ENCODE data around the gene OR52H1. TPM values are rescaled to one million over a fixed set of nuclear protein-coding genes. Genes with fewer than 3 reads are reported as not detected.

OR52H1 gene
- total RNA-seq, 1 experiment from 2014 or later = not detected

DNA sequence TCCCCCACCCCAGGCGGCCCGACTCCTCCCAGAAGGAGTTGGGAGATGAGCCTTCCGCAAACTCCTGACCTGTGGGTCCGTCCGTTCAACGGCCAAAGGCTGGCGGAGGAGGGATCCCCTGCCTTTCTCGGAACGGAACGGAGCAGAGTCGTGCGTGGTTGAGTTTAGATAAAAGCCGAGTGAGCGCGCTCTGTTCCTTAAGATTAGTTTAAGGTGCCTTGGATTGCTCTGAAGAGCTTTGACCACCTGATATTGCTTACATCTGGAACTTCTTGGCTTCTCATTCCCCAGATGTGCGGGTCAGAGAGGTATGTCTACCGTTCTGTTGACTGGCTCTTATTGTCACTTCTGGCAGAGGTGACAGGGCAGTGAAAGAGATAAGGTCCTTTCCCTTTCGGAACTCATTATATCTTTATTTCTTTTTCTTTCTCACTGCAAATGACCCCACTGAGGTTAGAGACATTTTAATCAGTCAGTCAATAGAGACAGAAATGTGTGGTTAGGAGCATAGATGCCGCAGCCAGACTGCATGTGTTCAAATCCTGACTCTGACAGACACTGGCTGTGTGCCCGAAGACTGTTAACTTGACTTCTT is 48.4 kb upstream of the OR52H1 start, which contains the start of gene TRIM6:
TRIM6 (plus strand) TSS at position 31 of the 595 bp plus-strand sequence; CDS start at position 292, 261 bp downstream.
- POLR2A ChIA-PET (ENCODE audit: unreplicated experiment) = interaction anchor here (0.6 kb wide), 1 partner anchor 24 kb away, joined by 4 read pairs; no protein-coding TSS in a partner anchor
- Histone ChIP-seq H3K27me3 (ENCODE audit: low read length) (no peaks in the 10 kb centered on the region), H3K4me3 (ENCODE audit: low read length) (peak within 1 kb of the TSS; percentile 98), H3K9me2 (replicated peaks; ENCODE audit: low read length) (no peaks in the 10 kb centered on the region), H3K4me1 (ENCODE audit: insufficient read depth, low read length) (peaks cover 18% of the 10 kb centered on the region), H3K9me3 (ENCODE audit: low read length) (no peaks in the 10 kb centered on the region), H3K36me3 (ENCODE audit: low read depth, low read length) (no peaks in the 10 kb centered on the region; the same call in 1 of the 2 replicates), H3K27ac (ENCODE audit: low read length) (peak within 1 kb of the TSS; percentile 80), H3K79me2 (ENCODE audit: low read length) (peaks cover 36% of the 10 kb centered on the region), H3K4me2 (ENCODE audit: low read length) (peak within 1 kb of the TSS; percentile 99), H2AFZ (ENCODE audit: low read length) (peak within 1 kb of the TSS; percentile 98), H3F3A (ENCODE audit: low read length, unreplicated experiment) (peaks cover 4% of the 10 kb centered on the region), H3K9ac (ENCODE audit: low read length) (peak within 1 kb of the TSS; percentile 78), H4K20me1 (ENCODE audit: low read length) (no peaks in the 10 kb centered on the region)
- intact Hi-C loops (cut with micrococcal nuclease) = loop anchor here (1.0 to 5.0 kb wide), 2 partner anchors 89 to 211 kb away; partner anchors contain the start of genes OR52N2 and TRIM5
- DNase-seq (peak; percentile 63), ATAC-seq (peak; percentile 68)
- TF ChIP-seq EZH2 (IDR thresholded peaks at IDR 0.05; ENCODE audit: low read length, unreplicated experiment) = no peak
- TF ChIP-seq, protein P1, sequence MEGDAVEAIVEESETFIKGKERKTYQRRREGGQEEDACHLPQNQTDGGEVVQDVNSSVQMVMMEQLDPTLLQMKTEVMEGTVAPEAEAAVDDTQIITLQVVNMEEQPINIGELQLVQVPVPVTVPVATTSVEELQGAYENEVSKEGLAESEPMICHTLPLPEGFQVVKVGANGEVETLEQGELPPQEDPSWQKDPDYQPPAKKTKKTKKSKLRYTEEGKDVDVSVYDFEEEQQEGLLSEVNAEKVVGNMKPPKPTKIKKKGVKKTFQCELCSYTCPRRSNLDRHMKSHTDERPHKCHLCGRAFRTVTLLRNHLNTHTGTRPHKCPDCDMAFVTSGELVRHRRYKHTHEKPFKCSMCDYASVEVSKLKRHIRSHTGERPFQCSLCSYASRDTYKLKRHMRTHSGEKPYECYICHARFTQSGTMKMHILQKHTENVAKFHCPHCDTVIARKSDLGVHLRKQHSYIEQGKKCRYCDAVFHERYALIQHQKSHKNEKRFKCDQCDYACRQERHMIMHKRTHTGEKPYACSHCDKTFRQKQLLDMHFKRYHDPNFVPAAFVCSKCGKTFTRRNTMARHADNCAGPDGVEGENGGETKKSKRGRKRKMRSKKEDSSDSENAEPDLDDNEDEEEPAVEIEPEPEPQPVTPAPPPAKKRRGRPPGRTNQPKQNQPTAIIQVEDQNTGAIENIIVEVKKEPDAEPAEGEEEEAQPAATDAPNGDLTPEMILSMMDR (conservative IDR thresholded peaks at IDR 0.05; ENCODE audit: low read depth, low read length) = no peak
- no peak for TF ChIP-seq EZH2phosphoT487 (IDR thresholded peaks at IDR 0.05; ENCODE audit: borderline replicate concordance, low read length)
- TSS peak; percentile 80 for BruUV-seq (replicated peaks)
- CTCF ChIA-PET = interaction anchor here (0.8 kb wide), 1 partner anchor 88 kb away, joined by 3 read pairs; the partner anchor contains the start of gene TRIM5

DNA sequence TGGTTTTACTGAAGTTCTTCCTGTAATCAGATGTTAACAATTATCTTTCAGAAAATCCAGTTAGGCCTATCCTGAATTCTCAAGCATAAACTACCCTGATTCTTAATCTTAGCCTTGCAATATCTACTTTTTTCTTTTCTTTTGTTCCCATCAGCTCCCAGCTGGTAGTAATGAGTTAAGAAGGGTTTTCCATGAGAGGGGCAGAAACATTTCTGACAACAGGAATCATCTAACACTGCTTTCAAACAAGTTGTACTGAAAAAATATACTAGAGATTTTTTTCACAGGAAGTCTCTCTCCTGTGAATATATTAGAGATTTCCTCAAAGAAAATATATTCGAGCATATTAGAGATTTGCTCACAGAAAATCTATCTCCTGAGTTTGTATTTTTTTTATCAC is 44.8 kb upstream of the OR52H1 start:
- H3K9me3 ChIP-seq (ENCODE audit: low read length) = no peaks in the 10 kb centered on the region
- no TSS peak for BruUV-seq (replicated peaks)
- peaks cover 4% of the 10 kb centered on the region for H3K4me1 ChIP-seq (ENCODE audit: insufficient read depth, low read length)
- DNase-seq = no peak
- no peak for ATAC-seq
- intact Hi-C loops (cut with micrococcal nuclease) = no loop called here
- TF ChIP-seq, protein P1 (conservative IDR thresholded peaks at IDR 0.05; ENCODE audit: low read depth, low read length) = no peak
- TF ChIP-seq EZH2phosphoT487 (IDR thresholded peaks at IDR 0.05; ENCODE audit: borderline replicate concordance, low read length) (no peak), EZH2 (IDR thresholded peaks at IDR 0.05; ENCODE audit: low read length, unreplicated experiment) (no peak)
- peaks cover 4% of the 10 kb centered on the region for H3F3A ChIP-seq (ENCODE audit: low read length, unreplicated experiment)
- CTCF ChIA-PET = no interaction called here
- no peak overlapping the region for H3K9ac ChIP-seq (ENCODE audit: low read length)
- H3K4me2 ChIP-seq (ENCODE audit: low read length) = no peak overlapping the region
- H3K27me3 ChIP-seq (ENCODE audit: low read length) = no peaks in the 10 kb centered on the region
- no peak overlapping the region for H3K27ac ChIP-seq (ENCODE audit: low read length)
- no peak overlapping the region for H3K4me3 ChIP-seq (ENCODE audit: low read length)
- POLR2A ChIA-PET (ENCODE audit: unreplicated experiment) = no interaction called here
- H3K79me2 ChIP-seq (ENCODE audit: low read length) = peaks cover 9% of the 10 kb centered on the region
- H2AFZ ChIP-seq (ENCODE audit: low read length) = no peak overlapping the region
- H3K9me2 ChIP-seq (replicated peaks; ENCODE audit: low read length) = no peaks in the 10 kb centered on the region
- no peaks in the 10 kb centered on the region for H4K20me1 ChIP-seq (ENCODE audit: low read length)
- no peaks in the 10 kb centered on the region for H3K36me3 ChIP-seq (ENCODE audit: low read depth, low read length)

DNA sequence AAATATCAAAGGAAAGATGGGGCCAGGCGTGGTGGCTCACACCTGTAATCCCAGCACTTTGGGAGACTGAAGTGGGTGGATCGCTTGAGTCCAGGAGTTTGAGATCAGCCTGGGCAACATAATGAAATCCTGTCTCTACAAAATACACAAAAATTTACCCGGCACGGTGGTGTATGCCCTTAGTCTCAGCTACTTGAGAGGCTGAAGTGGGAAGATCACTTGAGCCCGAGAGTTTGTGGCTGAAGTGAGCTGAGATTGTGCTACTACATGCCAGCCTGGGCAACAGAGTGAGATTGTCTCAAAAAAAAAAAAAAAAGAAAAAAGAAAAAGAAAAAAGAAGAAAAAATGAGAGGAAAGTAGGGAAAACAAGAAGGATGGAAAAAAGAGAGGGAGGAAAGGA is 44.3 kb upstream of the OR52H1 start:
- no peaks in the 10 kb centered on the region for H3K9me3 ChIP-seq (ENCODE audit: low read length)
- no peak overlapping the region for H2AFZ ChIP-seq (ENCODE audit: low read length)
- H4K20me1 ChIP-seq (ENCODE audit: low read length) = no peaks in the 10 kb centered on the region
- H3K27me3 ChIP-seq (ENCODE audit: low read length) = no peaks in the 10 kb centered on the region
- peaks cover 4% of the 10 kb centered on the region for H3F3A ChIP-seq (ENCODE audit: low read length, unreplicated experiment)
- H3K9me2 ChIP-seq (replicated peaks; ENCODE audit: low read length) = no peaks in the 10 kb centered on the region
- no TSS peak for BruUV-seq (replicated peaks)
- ChIA-PET CTCF (no interaction called here), POLR2A (ENCODE audit: unreplicated experiment) (no interaction called here)
- intact Hi-C loops (cut with micrococcal nuclease) = no loop called here
- DNase-seq (no peak), ATAC-seq (no peak)
- no peaks in the 10 kb centered on the region for H3K36me3 ChIP-seq (ENCODE audit: low read depth, low read length)
- no peak overlapping the region for H3K27ac ChIP-seq (ENCODE audit: low read length)
- H3K4me1 ChIP-seq (ENCODE audit: insufficient read depth, low read length) = no peaks in the 10 kb centered on the region; the same call in none of the 2 replicates
- H3K4me3 ChIP-seq (ENCODE audit: low read length) = no peak overlapping the region
- peaks cover 3% of the 10 kb centered on the region for H3K79me2 ChIP-seq (ENCODE audit: low read length)
- TF ChIP-seq EZH2phosphoT487 (IDR thresholded peaks at IDR 0.05; ENCODE audit: borderline replicate concordance, low read length) = no peak
- TF ChIP-seq, protein P1 (conservative IDR thresholded peaks at IDR 0.05; ENCODE audit: low read depth, low read length) = no peak
- TF ChIP-seq EZH2 (IDR thresholded peaks at IDR 0.05; ENCODE audit: low read length, unreplicated experiment) = no peak
- no peak overlapping the region for H3K4me2 ChIP-seq (ENCODE audit: low read length)
- H3K9ac ChIP-seq (ENCODE audit: low read length) = no peak overlapping the region

All from PC-3 (cell line).